GM23248 (cell line): ENCODE measurements around the gene MAGIX.

Source experiments
- EZH2 ChIP-seq: fragments of 200-600 bp; sonication (generic); IDR thresholded peaks from 2 replicates; pipeline ENCODE4 v1.6.1; 2018; ENCODE audit warnings: antibody characterized with exemption, mild to moderate bottlenecking; ENCODE audit not compliant: insufficient read depth, poor library complexity, severe bottlenecking
- EZH2phosphoT487 ChIP-seq: fragments of 200-600 bp; sonication (generic); IDR thresholded peaks from 2 replicates; pipeline ENCODE4 v1.6.1; 2018; ENCODE audit warnings: antibody characterized with exemption, moderate library complexity, mild to moderate bottlenecking, low read depth; ENCODE audit not compliant: insufficient read depth

DNA sequence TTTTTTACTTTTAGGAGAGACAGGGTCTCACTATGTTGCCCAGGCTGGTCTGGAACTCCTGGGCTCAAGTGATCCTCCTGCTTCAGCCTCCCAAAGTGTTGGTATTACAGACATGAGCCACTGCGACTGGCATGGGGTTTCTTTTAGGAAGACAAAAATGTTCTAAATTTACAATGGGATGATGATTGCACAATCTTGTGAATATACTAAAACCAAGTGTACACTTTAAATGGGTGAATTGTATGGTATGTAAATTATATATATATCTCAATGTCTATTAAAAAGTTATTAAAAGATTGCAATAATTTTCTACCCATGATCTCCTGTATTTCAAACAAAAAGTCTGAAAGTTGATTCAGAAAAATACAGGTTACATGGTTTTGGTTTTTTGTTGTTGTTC, 9.1 kb upstream of the MAGIX start:
- TF ChIP-seq EZH2 (no peak), EZH2phosphoT487 (no peak)
